Transverse colon (tissue), 4 donors: ENCODE data around the gene PTPRD. TPM values are rescaled to one million over a fixed set of nuclear protein-coding genes. Genes with fewer than 3 reads are reported as not detected.

Experiments
- DNase-seq: peaks from one replicate; pipeline ENCODE4 v3.0.0-alpha.2; 2019
- H3K27ac ChIP-seq, 4 donors: fragments of 200-600 bp; sonication (generic); 2 replicates each; pipeline ENCODE4 v1.5.1; 2016 to 2018; ENCODE audit warnings: inconsistent platforms in 4 of 4
- H3K27me3 ChIP-seq: fragments of 200-600 bp; sonication (generic); 2 replicates; pipeline ENCODE4 v1.5.1; 2017; ENCODE audit warnings: inconsistent platforms
- H3K36me3 ChIP-seq, 4 donors: fragments of 200-600 bp; sonication (generic); 2 replicates each; pipeline ENCODE4 v1.5.1; 2017 to 2019; ENCODE audit warnings: inconsistent platforms in 4 of 4
- H3K4me1 ChIP-seq, 4 donors: fragments of 200-600 bp; sonication (generic); 2 replicates each; pipeline ENCODE4 v1.5.1; 2017 to 2020; ENCODE audit warnings: inconsistent platforms in 4 of 4
- H3K4me3 ChIP-seq, 4 donors: fragments of 200-600 bp; sonication (generic); 1 replicate in 1 of 4; 2 replicates in 3 of 4; pipeline versions ENCODE4 v1.5.1 to v1.6.1; 2017 to 2019; ENCODE audit warnings: inconsistent platforms in 4 of 4
- H3K9me3 ChIP-seq, 2 donors: fragments of 200-600 bp; sonication (generic); 2 replicates each; pipeline ENCODE4 v1.5.1; 2017 to 2019; ENCODE audit warnings: inconsistent platforms in 2 of 2
- EP300 ChIP-seq: sonication (generic); formaldehyde crosslinking; IDR thresholded peaks from one replicate; pipeline ENCODE4 v1.6.1; 2017; ENCODE audit warnings: antibody characterized with exemption, low read depth
- POLR2A ChIP-seq: fragments of 450-650 bp; IDR thresholded peaks from one replicate; pipeline ENCODE4 v1.6.1; 2016; ENCODE audit warnings: antibody characterized with exemption, mild to moderate bottlenecking, moderate library complexity
- POLR2AphosphoS5 ChIP-seq, 3 donors: sonication (generic); formaldehyde crosslinking; IDR thresholded peaks; one replicate each; pipeline ENCODE4 v1.6.1; 2016; ENCODE audit warnings: antibody characterized with exemption in 3 of 3
- WGBS, 2 donors: methylation state at CpG; one replicate each; pipeline ENCODE4 v1.1.5; 2018; ENCODE audit warnings: low coverage in 1 of 2; 5-methylcytosine and 5-hydroxymethylcytosine counted together
- in situ Hi-C, 4 donors: fragments of 200-750 bp; cut with MboI; loops; one replicate each; pipeline versions ENCODE4 v1.15.0 to v1.15.1; 2017; ENCODE audit warnings: low sequenced_read_pairs in 3 of 4, low pct_ligation_motif_present in 1 of 4, low pct_unique_long_range_greater_than_20kb in 1 of 4
- intact Hi-C: fragments of 100-400 bp; cut with DNase I; formaldehyde crosslinking; loops from one replicate; pipeline ENCODE4 v1.15.1; 2023; ENCODE audit warnings: low total_unique reads
- total RNA-seq, 4 donors: library from RNA; depleted of rRNA; stranded (reverse); fragments of >200 nt; gene quantifications; one replicate each; pipeline ENCODE4 v1.1.0, GENCODE V29; 2016
- TF ChIP-seq, protein P1 (sequence below), 5 experiments: fragments of 200-600 bp in 3 of 5; fragments of 450-650 bp in 2 of 5; sonication (generic) in 3 of 5; IDR thresholded peaks; 1 replicate in 2 of 5; 2 replicates in 3 of 5; pipeline ENCODE4 v1.5.1; 2016 to 2017; ENCODE audit warnings: antibody characterized with exemption in 5 of 5, inconsistent platforms in 3 of 5, mild to moderate bottlenecking in 2 of 5, moderate library complexity in 1 of 5

The PTPRD gene
- total RNA-seq, 4 donors from 2014 or later, result 43.0 to 115 (median 79.1) TPM

DNA sequence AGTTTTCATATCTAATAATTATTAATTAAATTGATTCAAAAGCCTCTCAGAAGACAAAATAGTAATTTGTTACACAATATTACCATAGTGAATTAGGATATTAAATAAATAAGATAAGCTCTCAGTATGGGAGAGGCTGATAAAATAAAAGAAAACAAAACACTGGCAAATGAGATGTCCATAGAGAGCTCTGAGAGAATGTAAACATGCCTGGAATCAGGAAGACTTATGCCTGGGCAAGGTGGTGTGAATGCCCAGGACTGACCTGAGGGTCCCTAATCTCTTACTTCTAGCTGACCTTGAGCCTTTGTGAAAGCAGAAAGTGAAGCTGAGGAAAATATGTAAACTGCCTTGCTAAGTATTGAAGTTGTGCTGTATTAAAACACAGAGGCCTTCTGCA lies 616.5 kb downstream of the PTPRD start:
- H3K27me3 ChIP-seq, result no peaks in the 10 kb centered on the region
- intact Hi-C loops (no loop called here), in situ Hi-C loops (no loop called here)
- DNase-seq, result no peak
- no peaks in the 10 kb centered on the region for H3K4me1 ChIP-seq
- H3K4me3 ChIP-seq, result no peak overlapping the region
- no peak for TF ChIP-seq POLR2AphosphoS5 (IDR thresholded peaks at IDR 0.05)
- H3K36me3 ChIP-seq, result no peaks in the 10 kb centered on the region
- no peaks in the 10 kb centered on the region for H3K9me3 ChIP-seq
- no peak overlapping the region for H3K27ac ChIP-seq

DNA sequence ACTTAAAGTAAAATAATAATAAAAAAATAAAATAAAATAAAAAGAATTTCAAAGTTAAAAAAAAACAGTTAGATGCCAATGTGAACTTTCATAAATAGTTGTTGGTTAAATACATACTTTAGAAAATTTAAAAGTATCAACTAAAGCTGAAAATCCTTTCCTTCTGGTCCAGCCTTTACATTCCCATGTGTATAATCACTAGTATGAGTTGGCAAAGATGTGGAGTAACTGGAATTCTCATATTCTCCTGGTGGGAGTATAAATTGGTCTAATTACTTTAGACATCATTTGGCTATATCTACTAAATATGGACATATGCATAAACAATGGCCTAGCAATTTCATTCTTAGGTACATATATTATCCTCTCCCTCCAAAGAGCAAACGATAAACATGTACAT lies 619.9 kb downstream of the PTPRD start:
- 80 to 87% methylated on average over 1 of the region's 1 CpG for WGBS, 2 donors
- no peaks in the 10 kb centered on the region for H3K36me3 ChIP-seq

DNA sequence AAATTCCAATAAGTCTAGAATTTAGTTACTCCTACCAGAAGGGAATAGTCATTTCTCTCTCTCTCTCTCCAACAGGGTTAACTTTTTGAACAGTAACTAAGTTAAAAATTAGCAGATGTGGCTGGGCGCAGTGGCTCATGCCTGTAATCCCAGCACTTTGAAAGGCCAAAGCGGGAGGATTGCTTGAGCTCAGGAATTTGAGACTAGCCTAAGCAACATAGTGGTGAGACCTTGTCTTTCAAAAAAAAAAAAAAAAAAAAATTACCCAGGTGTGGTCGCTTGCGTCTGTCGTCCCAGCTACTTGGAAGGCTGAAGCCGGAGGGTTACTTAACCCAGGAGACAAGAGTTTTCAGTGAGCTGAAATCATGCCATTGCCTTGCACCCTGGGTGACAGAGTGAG lies 639.7 kb downstream of the PTPRD start:
- H3K27ac ChIP-seq, result no peak overlapping the region
- no peak overlapping the region for H3K4me3 ChIP-seq
- 76 to 83% methylated on average over 6 of the region's 6 CpGs for WGBS, 2 donors
- TF ChIP-seq EP300, result no peak
- no peak for TF ChIP-seq POLR2A
- no peak for TF ChIP-seq POLR2AphosphoS5 (IDR thresholded peaks at IDR 0.05)
- TF ChIP-seq, protein P1, sequence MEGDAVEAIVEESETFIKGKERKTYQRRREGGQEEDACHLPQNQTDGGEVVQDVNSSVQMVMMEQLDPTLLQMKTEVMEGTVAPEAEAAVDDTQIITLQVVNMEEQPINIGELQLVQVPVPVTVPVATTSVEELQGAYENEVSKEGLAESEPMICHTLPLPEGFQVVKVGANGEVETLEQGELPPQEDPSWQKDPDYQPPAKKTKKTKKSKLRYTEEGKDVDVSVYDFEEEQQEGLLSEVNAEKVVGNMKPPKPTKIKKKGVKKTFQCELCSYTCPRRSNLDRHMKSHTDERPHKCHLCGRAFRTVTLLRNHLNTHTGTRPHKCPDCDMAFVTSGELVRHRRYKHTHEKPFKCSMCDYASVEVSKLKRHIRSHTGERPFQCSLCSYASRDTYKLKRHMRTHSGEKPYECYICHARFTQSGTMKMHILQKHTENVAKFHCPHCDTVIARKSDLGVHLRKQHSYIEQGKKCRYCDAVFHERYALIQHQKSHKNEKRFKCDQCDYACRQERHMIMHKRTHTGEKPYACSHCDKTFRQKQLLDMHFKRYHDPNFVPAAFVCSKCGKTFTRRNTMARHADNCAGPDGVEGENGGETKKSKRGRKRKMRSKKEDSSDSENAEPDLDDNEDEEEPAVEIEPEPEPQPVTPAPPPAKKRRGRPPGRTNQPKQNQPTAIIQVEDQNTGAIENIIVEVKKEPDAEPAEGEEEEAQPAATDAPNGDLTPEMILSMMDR (IDR thresholded peaks at IDR 0.05), result no peak
- H3K36me3 ChIP-seq, result no peaks in the 10 kb centered on the region
- no peak for DNase-seq
- no peaks in the 10 kb centered on the region for H3K27me3 ChIP-seq
- intact Hi-C loops, result no loop called here
- in situ Hi-C loops, result no loop called here
- H3K4me1 ChIP-seq, result no peaks in the 10 kb centered on the region
- H3K9me3 ChIP-seq, result no peaks in the 10 kb centered on the region

More for the DNA sequence above, 619.9 kb downstream of the PTPRD start:
- no peak for DNase-seq
- H3K27ac ChIP-seq, result no peak overlapping the region
- no peak for TF ChIP-seq EP300
- TF ChIP-seq POLR2A, result no peak
- TF ChIP-seq, protein P1 (IDR thresholded peaks at IDR 0.05), result no peak
- no peak for TF ChIP-seq POLR2AphosphoS5 (IDR thresholded peaks at IDR 0.05)
- H3K4me1 ChIP-seq, result no peaks in the 10 kb centered on the region
- peaks cover 0 to 6% of the 10 kb centered on the region in 2 donors for H3K9me3 ChIP-seq
- in situ Hi-C loops, result no loop called here
- no peaks in the 10 kb centered on the region for H3K27me3 ChIP-seq
- intact Hi-C loops, result no loop called here
- no peak overlapping the region for H3K4me3 ChIP-seq

DNA sequence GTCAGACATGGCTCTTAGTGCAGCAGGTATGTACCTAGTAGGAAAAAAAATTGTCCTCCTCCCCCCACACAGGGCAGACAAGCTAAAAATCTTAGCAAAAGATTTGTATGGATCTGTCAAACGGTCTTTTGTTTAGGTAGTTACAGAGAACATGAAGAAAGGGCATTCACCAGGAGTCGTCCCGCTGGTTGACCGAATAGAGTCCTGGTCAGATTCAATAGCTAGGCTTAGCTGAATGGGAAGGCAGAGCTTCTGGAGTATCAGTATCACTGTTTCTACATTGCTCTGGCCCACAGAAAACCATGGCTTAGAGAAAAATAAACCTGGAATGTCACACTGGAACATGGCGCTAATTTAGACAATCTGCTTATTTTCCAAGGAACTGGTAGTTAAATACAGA lies 642.3 kb downstream of the PTPRD start:
- Histone ChIP-seq H3K27ac (no peak overlapping the region), H3K36me3 (no peaks in the 10 kb centered on the region), H3K4me1 (no peaks in the 10 kb centered on the region), H3K9me3 (no peaks in the 10 kb centered on the region), H3K27me3 (no peaks in the 10 kb centered on the region), H3K4me3 (no peak overlapping the region)
- no peak for DNase-seq
- WGBS, 2 donors, result 84 to 93% methylated on average over 5 of the region's 5 CpGs
- TF ChIP-seq POLR2AphosphoS5 (IDR thresholded peaks at IDR 0.05) (no peak), POLR2A (no peak)
- TF ChIP-seq, protein P1 (IDR thresholded peaks at IDR 0.05), result no peak
- in situ Hi-C loops, result no loop called here
- intact Hi-C loops, result no loop called here

DNA sequence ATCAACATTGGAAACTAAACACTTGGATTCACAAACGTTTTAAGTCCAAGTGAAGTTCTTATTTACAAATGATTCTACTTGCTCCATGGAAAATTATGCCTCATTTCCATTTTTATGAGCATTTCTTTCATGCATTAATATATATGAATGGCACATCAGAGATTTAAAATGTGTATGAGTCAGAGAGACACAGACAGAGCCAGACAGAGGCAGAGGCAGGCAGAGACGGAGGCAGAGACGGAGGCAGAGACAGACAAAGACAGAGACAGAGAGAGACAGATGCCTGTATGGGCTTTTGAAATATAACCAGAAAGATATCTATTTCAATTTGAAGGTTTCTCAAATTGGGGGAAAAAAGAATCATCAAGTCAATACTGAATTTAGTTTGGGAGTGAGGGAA lies 649.0 kb downstream of the PTPRD start:
- H3K27ac ChIP-seq, result no peak overlapping the region
- H3K9me3 ChIP-seq, result no peaks in the 10 kb centered on the region
- H3K27me3 ChIP-seq, result no peaks in the 10 kb centered on the region
- 69% methylated on average over 3 of the region's 3 CpGs for WGBS, 2 donors
- TF ChIP-seq POLR2A (no peak), EP300 (no peak), POLR2AphosphoS5 (IDR thresholded peaks at IDR 0.05) (no peak)
- TF ChIP-seq, protein P1 (IDR thresholded peaks at IDR 0.05), result no peak
- no peaks in the 10 kb centered on the region for H3K36me3 ChIP-seq
- in situ Hi-C loops, result no loop called here
- H3K4me1 ChIP-seq, result no peaks in the 10 kb centered on the region
- H3K4me3 ChIP-seq, result no peak overlapping the region
- intact Hi-C loops, result no loop called here
- DNase-seq, result no peak
